Measurements from ENCODE around the gene STYXL1. TPM values are rescaled to one million over a fixed set of nuclear protein-coding genes. Genes with fewer than 3 reads are reported as not detected.

STYXL1 gene
- total RNA-seq, 3 donors from 2014 or later: 27.5 to 38.3 (median 28.3) TPM

DNA sequence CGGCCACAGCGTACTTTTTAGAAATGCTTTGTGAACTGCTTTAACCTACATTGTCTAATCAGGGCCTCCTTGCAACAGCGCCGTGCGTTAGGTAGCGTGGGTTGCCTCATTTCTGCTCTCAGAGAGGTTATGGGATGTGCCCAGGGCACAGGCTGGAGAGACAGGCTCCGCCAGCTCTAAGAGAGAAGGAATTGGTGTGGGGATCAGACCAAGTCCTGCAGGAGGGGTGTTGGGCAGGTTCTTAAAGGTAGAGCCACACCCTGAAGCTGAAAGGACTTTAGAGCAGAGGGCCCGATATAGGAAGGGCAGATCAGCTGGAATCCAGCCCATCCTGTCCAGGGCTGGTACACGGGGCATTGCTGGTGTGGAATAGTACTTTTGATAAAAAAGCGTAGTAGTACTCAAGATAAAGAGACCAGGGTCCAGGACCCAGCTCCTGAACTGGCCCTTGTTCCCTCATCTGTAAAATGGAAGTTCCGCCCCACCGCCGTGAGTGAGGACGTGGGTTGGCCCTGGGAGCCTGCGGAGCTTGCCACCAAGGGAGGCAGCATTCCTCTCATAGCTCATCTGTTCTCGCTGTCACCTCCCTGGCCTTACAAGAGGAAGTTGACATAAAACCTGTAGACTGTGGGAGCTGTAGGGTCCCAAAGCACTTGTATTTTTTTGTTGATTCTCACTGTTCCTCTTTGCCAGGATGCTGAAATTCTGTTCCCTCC, 90.6 kb downstream of the STYXL1 start:
- no peak for DNase-seq (ENCODE audit: low spot score in 2 of 2)
- Histone ChIP-seq H3K27me3 (no peaks in the 10 kb centered on the region), H3K9me3 (no peaks in the 10 kb centered on the region), H3K4me3 (no peak overlapping the region), H3K36me3 (no peaks in the 10 kb centered on the region), H3K27ac (no peak overlapping the region), H3K4me1 (no peaks in the 10 kb centered on the region)
- intact Hi-C loops (cut with DNase I; ENCODE audit: low total_unique reads): no loop called here
- TF ChIP-seq POLR2AphosphoS5 (IDR thresholded peaks at IDR 0.05) (no peak), POLR2A (IDR thresholded peaks at IDR 0.05) (no peak)
- TF ChIP-seq, protein P1, sequence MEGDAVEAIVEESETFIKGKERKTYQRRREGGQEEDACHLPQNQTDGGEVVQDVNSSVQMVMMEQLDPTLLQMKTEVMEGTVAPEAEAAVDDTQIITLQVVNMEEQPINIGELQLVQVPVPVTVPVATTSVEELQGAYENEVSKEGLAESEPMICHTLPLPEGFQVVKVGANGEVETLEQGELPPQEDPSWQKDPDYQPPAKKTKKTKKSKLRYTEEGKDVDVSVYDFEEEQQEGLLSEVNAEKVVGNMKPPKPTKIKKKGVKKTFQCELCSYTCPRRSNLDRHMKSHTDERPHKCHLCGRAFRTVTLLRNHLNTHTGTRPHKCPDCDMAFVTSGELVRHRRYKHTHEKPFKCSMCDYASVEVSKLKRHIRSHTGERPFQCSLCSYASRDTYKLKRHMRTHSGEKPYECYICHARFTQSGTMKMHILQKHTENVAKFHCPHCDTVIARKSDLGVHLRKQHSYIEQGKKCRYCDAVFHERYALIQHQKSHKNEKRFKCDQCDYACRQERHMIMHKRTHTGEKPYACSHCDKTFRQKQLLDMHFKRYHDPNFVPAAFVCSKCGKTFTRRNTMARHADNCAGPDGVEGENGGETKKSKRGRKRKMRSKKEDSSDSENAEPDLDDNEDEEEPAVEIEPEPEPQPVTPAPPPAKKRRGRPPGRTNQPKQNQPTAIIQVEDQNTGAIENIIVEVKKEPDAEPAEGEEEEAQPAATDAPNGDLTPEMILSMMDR (IDR thresholded peaks at IDR 0.05): no peak

DNA sequence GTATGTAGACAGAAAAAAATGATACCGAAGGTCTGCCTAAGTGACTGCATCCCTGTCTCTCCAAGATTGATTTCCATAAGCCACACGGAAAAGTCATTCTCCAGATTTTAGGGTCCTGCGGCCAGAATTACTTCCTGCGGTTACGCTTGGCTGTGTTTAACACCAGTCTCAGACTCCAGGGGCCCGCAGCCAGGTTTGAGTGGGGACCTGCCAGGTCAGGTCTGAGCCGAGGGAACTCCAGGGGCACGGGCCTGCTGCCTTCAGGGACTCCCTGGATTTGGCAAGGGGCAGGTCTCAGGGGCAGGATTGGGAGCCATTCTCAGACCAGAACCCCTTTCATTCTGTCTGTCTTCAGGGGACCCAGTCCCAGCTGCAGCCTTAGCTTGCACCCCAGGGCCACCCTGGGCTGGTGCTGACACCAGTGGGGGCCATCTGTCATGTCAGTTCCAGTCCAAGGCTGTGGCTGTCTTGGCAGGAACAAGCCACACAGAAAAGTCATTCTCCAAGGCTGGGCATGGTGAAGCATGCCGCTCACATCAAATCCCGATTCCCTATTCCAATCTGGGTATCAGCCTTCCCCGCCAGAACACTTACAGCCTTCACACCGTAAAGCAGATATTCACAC, 92.4 kb downstream of the STYXL1 start:
- no peak for DNase-seq (ENCODE audit: low spot score in 2 of 2)
- no peak overlapping the region for H3K27ac ChIP-seq
- H3K4me1 ChIP-seq: no peaks in the 10 kb centered on the region
- H3K36me3 ChIP-seq: no peaks in the 10 kb centered on the region
- H3K27me3 ChIP-seq: no peaks in the 10 kb centered on the region
- no peak for TF ChIP-seq POLR2A (IDR thresholded peaks at IDR 0.05)
- TF ChIP-seq, protein P1 (IDR thresholded peaks at IDR 0.05): no peak
- TF ChIP-seq POLR2AphosphoS5 (IDR thresholded peaks at IDR 0.05): no peak
- H3K4me3 ChIP-seq: no peak overlapping the region
- intact Hi-C loops (cut with DNase I; ENCODE audit: low total_unique reads): no loop called here
- H3K9me3 ChIP-seq: no peaks in the 10 kb centered on the region

DNA sequence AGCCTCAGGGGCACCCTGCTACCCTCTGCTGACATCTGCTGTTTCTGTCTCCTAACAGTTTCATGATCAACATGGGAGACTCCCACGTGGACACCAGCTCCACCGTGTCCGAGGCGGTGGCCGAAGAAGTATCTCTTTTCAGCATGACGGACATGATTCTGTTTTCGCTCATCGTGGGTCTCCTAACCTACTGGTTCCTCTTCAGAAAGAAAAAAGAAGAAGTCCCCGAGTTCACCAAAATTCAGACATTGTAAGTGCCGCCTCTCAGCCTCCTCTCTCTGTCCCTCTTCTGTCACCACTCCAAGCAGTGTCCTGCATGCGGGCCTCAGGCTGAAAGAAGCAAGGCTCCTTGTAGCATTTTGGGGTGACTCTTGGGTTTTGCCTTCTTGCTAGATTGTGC, 93.9 kb downstream of the STYXL1 start:
- Histone ChIP-seq H3K27ac (no peak overlapping the region), H3K4me3 (no peak overlapping the region), H3K4me1 (no peaks in the 10 kb centered on the region), H3K9me3 (no peaks in the 10 kb centered on the region), H3K27me3 (no peaks in the 10 kb centered on the region), H3K36me3 (no peaks in the 10 kb centered on the region)
- TF ChIP-seq, protein P1 (IDR thresholded peaks at IDR 0.05): no peak
- TF ChIP-seq POLR2AphosphoS5 (IDR thresholded peaks at IDR 0.05) (no peak), POLR2A (IDR thresholded peaks at IDR 0.05) (no peak)
- intact Hi-C loops (cut with DNase I; ENCODE audit: low total_unique reads): no loop called here
- no peak for DNase-seq (ENCODE audit: low spot score in 2 of 2)

DNA sequence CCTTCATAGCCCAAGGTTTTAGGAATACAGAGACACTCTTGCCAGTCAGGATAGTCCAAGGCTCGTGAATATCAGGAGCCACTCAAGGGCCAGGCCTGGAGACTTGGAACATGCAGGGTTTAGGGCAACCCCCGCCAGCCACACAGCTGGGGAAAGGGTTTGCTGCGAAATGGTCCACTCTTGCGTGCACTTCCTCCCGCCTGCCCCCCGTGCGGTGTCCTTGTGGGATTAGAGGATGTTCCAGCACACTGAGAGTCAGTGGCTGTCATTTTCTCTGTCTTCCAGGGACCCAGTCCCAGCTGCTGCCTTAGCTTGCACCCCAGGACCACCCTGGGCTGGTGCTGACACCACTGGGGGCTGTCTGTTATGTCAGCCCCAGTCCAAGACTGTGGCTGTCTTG, 94.4 kb downstream of the STYXL1 start:
- TF ChIP-seq, protein P1 (IDR thresholded peaks at IDR 0.05): no peak
- TF ChIP-seq POLR2AphosphoS5 (IDR thresholded peaks at IDR 0.05): no peak
- TF ChIP-seq POLR2A (IDR thresholded peaks at IDR 0.05): no peak
- H3K36me3 ChIP-seq: no peaks in the 10 kb centered on the region
- no peaks in the 10 kb centered on the region for H3K9me3 ChIP-seq
- no peak overlapping the region for H3K4me3 ChIP-seq
- H3K27ac ChIP-seq: peak overlapping the region in 1 of 2 donors; percentile 32
- H3K27me3 ChIP-seq: no peaks in the 10 kb centered on the region
- DNase-seq (ENCODE audit: low spot score in 2 of 2): no peak
- no peaks in the 10 kb centered on the region for H3K4me1 ChIP-seq
- intact Hi-C loops (cut with DNase I; ENCODE audit: low total_unique reads): no loop called here

DNA sequence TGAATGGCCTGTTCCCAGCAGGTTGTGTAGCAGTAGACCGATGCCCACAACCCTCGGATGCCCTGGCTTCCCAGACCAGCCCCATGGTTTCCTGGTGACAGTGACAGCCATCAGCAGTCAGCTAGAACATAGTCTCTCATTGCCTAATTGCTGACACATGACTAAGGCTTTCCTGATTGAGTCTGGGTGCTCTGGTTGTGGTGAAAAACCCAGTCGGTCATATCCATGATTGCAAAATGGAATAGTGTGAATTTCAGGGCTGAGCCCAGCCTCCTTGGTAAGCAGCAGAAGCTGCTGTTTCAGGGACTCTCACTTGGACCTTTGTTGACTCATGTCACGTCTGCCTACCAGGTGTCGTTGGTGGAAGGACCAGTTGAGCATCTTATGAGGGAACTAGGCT, 96.3 kb downstream of the STYXL1 start:
- no peaks in the 10 kb centered on the region for H3K9me3 ChIP-seq
- no peaks in the 10 kb centered on the region for H3K4me1 ChIP-seq
- peak in 1 of 2 donors; percentile 21 for DNase-seq (ENCODE audit: low spot score in 2 of 2)
- peak overlapping the region in 1 of 2 donors; percentile 59 for H3K27ac ChIP-seq
- no peak overlapping the region for H3K4me3 ChIP-seq
- H3K27me3 ChIP-seq: no peaks in the 10 kb centered on the region
- no peaks in the 10 kb centered on the region for H3K36me3 ChIP-seq
- TF ChIP-seq, protein P1 (IDR thresholded peaks at IDR 0.05): no peak
- no peak for TF ChIP-seq POLR2A (IDR thresholded peaks at IDR 0.05)
- TF ChIP-seq POLR2AphosphoS5 (IDR thresholded peaks at IDR 0.05): peak in 1 of 3 donors; percentile 66
- intact Hi-C loops (cut with DNase I; ENCODE audit: low total_unique reads): no loop called here

Measured in breast epithelium (tissue), 4 donors.